Osteocyte (in vitro differentiated cells): Measurements from ENCODE around the gene PRKN. TPM values are rescaled to one million over a fixed set of nuclear protein-coding genes. Genes with fewer than 3 reads are reported as not detected.

Experiments
- DNase-seq: peaks from one replicate; pipeline ENCODE4 v3.0.0; 2021; ENCODE audit warnings: mixed read lengths; ENCODE audit not compliant: unreplicated experiment; ENCODE audit errors: extremely low spot score
- H3K27ac Mint-ChIP-seq: one replicate; pipeline ENCODE4 v1.8.0; 2021; ENCODE audit warnings: mild to moderate bottlenecking, mixed read lengths; ENCODE audit not compliant: unreplicated experiment
- H3K27me3 Mint-ChIP-seq: one replicate; pipeline ENCODE4 v1.8.0; 2021; ENCODE audit warnings: mixed read lengths; ENCODE audit not compliant: unreplicated experiment
- H3K36me3 Mint-ChIP-seq: one replicate; pipeline ENCODE4 v1.8.0; 2021; ENCODE audit warnings: mixed read lengths; ENCODE audit not compliant: unreplicated experiment
- H3K4me1 Mint-ChIP-seq: one replicate; pipeline ENCODE4 v1.8.0; 2021; ENCODE audit warnings: mixed read lengths; ENCODE audit not compliant: unreplicated experiment
- H3K4me3 Mint-ChIP-seq: one replicate; pipeline ENCODE4 v1.8.0; 2021; ENCODE audit warnings: mild to moderate bottlenecking, moderate library complexity, mixed read lengths; ENCODE audit not compliant: unreplicated experiment
- H3K9me3 Mint-ChIP-seq: one replicate; pipeline ENCODE4 v1.8.0; 2021; ENCODE audit warnings: mixed read lengths; ENCODE audit not compliant: unreplicated experiment
- total RNA-seq: library from RNA; stranded (reverse); gene quantifications from 2 replicates; pipeline ENCODE4 v1.2.1, GENCODE V29; 2021
- TF ChIP-seq, protein P1 (sequence below): fragments of 200-600 bp; sonication (generic); IDR thresholded peaks from 2 replicates; pipeline ENCODE4 v1.5.0; 2021; ENCODE audit warnings: antibody characterized with exemption, mild to moderate bottlenecking, moderate library complexity

Gene PRKN
- total RNA-seq, 1 donor from 2014 or later: 13.4 TPM

DNA sequence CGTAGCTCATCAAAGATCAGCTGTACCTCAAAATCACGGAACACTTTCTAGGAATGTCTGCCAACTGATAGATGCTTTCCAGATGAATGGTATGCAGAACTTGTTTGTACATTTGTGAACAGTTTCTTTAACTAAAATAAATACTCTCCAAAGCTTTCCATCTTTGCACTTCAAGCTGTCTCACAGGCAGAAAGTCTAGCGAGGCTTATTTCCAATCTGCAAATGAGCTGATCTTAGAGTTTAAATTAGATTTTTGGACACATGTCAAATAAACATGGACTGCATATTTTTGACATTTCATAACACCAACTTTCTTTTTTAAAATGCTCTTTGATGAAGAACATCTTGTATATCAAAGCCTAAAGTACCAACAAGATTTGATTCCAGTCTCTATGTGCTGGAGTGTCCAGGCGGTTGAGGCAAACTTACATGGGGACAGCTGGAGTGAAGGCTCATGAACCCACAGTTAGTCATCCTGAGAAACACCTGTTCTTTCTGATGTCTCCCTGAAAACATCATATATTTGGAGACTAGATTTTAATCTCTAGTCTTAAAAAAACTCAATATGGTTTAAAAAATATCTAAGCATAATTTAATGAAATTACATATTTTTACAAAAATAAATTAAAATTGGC is 1185.1 kb downstream of the PRKN start:
- Mint-ChIP-seq H3K9me3 (peaks cover 6% of the 10 kb centered on the region), H3K36me3 (no peaks in the 10 kb centered on the region), H3K27me3 (no peaks in the 10 kb centered on the region), H3K4me3 (no peak overlapping the region), H3K27ac (no peak overlapping the region), H3K4me1 (peaks cover 15% of the 10 kb centered on the region)
- TF ChIP-seq, protein P1, sequence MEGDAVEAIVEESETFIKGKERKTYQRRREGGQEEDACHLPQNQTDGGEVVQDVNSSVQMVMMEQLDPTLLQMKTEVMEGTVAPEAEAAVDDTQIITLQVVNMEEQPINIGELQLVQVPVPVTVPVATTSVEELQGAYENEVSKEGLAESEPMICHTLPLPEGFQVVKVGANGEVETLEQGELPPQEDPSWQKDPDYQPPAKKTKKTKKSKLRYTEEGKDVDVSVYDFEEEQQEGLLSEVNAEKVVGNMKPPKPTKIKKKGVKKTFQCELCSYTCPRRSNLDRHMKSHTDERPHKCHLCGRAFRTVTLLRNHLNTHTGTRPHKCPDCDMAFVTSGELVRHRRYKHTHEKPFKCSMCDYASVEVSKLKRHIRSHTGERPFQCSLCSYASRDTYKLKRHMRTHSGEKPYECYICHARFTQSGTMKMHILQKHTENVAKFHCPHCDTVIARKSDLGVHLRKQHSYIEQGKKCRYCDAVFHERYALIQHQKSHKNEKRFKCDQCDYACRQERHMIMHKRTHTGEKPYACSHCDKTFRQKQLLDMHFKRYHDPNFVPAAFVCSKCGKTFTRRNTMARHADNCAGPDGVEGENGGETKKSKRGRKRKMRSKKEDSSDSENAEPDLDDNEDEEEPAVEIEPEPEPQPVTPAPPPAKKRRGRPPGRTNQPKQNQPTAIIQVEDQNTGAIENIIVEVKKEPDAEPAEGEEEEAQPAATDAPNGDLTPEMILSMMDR: no peak
- DNase-seq: no peak

- Mint-ChIP-seq H3K4me3 (no peak overlapping the region), H3K9me3 (peaks cover 3% of the 10 kb centered on the region), H3K36me3 (no peaks in the 10 kb centered on the region), H3K27me3 (no peaks in the 10 kb centered on the region), H3K27ac (no peak overlapping the region), H3K4me1 (peaks cover 26% of the 10 kb centered on the region)
- DNase-seq: no peak
- TF ChIP-seq, protein P1: no peak
Measured at GRCh38 chr6:161540532-161540931, 1187.0 kb downstream of the PRKN start.

GRCh38 chr6:161536224-161536630 is 1191.3 kb downstream of the PRKN start:
- Mint-ChIP-seq H3K4me1 (peaks cover 18% of the 10 kb centered on the region), H3K27ac (peak overlapping the region; percentile 10), H3K27me3 (no peaks in the 10 kb centered on the region), H3K36me3 (peaks cover 2% of the 10 kb centered on the region), H3K9me3 (peaks cover 16% of the 10 kb centered on the region), H3K4me3 (no peak overlapping the region)
- TF ChIP-seq, protein P1: no peak
- DNase-seq: no peak

DNA sequence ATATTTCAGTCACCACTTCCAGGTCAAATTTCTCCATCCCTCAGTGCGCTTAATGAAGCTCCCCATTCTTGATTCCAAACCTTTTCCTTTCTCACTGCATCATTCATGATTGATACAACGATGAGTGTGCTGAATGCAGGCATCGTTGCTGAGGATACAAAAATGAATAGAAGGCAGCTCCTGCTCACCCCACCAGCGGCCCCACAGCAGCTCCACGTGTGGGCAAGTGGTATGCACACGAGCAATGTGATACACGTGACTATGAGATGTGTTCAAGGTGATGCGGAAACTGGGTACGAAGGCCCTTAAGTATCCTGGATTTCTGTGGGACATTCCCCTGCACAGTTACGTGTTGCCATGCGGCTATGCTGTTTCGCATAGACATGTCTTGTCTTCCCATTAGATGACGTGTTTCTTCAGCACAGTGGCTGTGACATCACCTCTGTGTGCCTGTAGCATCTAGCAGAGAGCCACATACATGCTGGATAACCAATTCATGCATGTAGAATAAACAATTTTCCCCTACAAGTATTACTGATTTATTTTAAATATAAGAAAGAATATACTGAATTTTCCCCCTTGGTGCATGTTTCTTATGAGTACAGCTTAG is 1193.2 kb downstream of the PRKN start:
- H3K36me3 Mint-ChIP-seq: peaks cover 2% of the 10 kb centered on the region
- no peak overlapping the region for H3K27ac Mint-ChIP-seq

DNA sequence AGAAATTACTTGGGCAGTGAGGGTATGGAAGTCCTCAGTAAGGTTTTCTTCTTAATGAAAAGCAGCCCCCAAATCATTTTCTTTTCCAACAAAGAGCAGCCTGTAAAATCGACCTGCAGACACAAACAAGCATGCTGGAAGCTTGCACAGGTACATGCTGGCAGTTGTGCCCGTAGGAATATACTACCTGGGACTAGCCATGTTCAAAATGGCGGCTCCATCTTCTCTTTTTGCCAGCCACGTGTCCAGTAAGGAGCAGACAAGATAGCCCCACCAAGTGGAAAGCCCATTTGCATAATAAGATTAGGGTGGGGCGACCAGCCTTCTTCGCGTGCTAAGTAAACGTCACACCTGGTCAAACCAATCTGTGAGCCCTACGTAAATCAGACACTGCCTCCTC is 1194.3 kb downstream of the PRKN start:
- Mint-ChIP-seq H3K4me3 (no peak overlapping the region), H3K4me1 (peaks cover 23% of the 10 kb centered on the region), H3K27me3 (no peaks in the 10 kb centered on the region), H3K36me3 (peaks cover 2% of the 10 kb centered on the region), H3K9me3 (peaks cover 16% of the 10 kb centered on the region), H3K27ac (no peak overlapping the region)
- no peak for DNase-seq
- TF ChIP-seq, protein P1: no peak

More for the DNA sequence above, 1193.2 kb downstream of the PRKN start:
- no peak overlapping the region for H3K4me3 Mint-ChIP-seq
- TF ChIP-seq, protein P1: no peak
- peaks cover 16% of the 10 kb centered on the region for H3K9me3 Mint-ChIP-seq
- peaks cover 25% of the 10 kb centered on the region for H3K4me1 Mint-ChIP-seq
- no peaks in the 10 kb centered on the region for H3K27me3 Mint-ChIP-seq
- DNase-seq: no peak
